Smooth muscle cell (in vitro differentiated cells): ENCODE results near the gene ITGB1. TPM values are rescaled to one million over a fixed set of nuclear protein-coding genes. Genes with fewer than 3 reads are reported as not detected.

ENCODE experiments used
- DNase-seq: peaks from one replicate; lab custom pipeline; 2025; ENCODE audit not compliant: unreplicated experiment; lab: John Stamatoyannopoulos, UW
- H2AFZ ChIP-seq: fragments of 200-600 bp; sonication (generic); 2 replicates; pipeline ENCODE4 v1.6.0; 2016; ENCODE audit warnings: antibody characterized with exemption, low read depth, mild to moderate bottlenecking
- H3F3A ChIP-seq: fragments of 200-600 bp; sonication (generic); 2 replicates; pipeline ENCODE4 v1.6.0; 2017; ENCODE audit warnings: antibody characterized with exemption, low read depth
- H3K27ac ChIP-seq: fragments of 200-600 bp; sonication (generic); 2 replicates; pipeline ENCODE4 v1.5.1; 2016; ENCODE audit warnings: low read depth, mild to moderate bottlenecking
- H3K27me3 ChIP-seq: fragments of 200-600 bp; sonication (generic); 2 replicates; pipeline ENCODE4 v1.6.1; 2016; ENCODE audit warnings: low read depth, mild to moderate bottlenecking
- H3K36me3 ChIP-seq: fragments of 200-600 bp; sonication (generic); 2 replicates; pipeline ENCODE4 v1.5.1; 2016; ENCODE audit warnings: low read depth
- H3K4me1 ChIP-seq: fragments of 200-600 bp; sonication (generic); 2 replicates; pipeline ENCODE4 v1.5.1; 2016; ENCODE audit warnings: low read depth
- H3K4me2 ChIP-seq: fragments of 200-600 bp; sonication (generic); 2 replicates; pipeline ENCODE4 v1.6.0; 2016; ENCODE audit warnings: mild to moderate bottlenecking
- H3K4me3 ChIP-seq: fragments of 200-600 bp; sonication (generic); 2 replicates; pipeline ENCODE4 v1.5.1; 2016; ENCODE audit warnings: mild to moderate bottlenecking
- H3K79me2 ChIP-seq: fragments of 200-600 bp; sonication (generic); 2 replicates; pipeline ENCODE4 v1.6.0; 2016; ENCODE audit warnings: low read depth, mild to moderate bottlenecking
- H3K9ac ChIP-seq: fragments of 200-600 bp; sonication (generic); 2 replicates; pipeline ENCODE4 v1.6.0; 2016; ENCODE audit warnings: low read depth
- H3K9me3 ChIP-seq: fragments of 200-600 bp; sonication (generic); replicated peaks from 2 replicates; pipeline ENCODE4 v1.5.1; 2016; ENCODE audit warnings: low read depth
- H4K20me1 ChIP-seq: fragments of 200-600 bp; sonication (generic); 2 replicates; pipeline ENCODE4 v1.6.0; 2016; ENCODE audit warnings: low read depth
- WGBS: methylation state at CpG from one replicate; pipeline ENCODE4 v1.1.7; 2016; ENCODE audit warnings: low lambda C conversion rate; 5-methylcytosine and 5-hydroxymethylcytosine counted together
- polyA plus RNA-seq: library from polyadenylated mRNA; unstranded; fragments of >200 nt; fragmentation: Nextera tagmentation; extraction: Ambion mirVana; gene quantifications from 2 replicates; pipeline ENCODE4 v1.2.1, GENCODE V29; 2016
- total RNA-seq: library from RNA; depleted of rRNA; stranded (reverse); fragments of >200 nt; gene quantifications from 2 replicates; pipeline ENCODE4 v1.2.3, GENCODE V29; 2014
- TF ChIP-seq, protein P1 (sequence below): fragments of 200-600 bp; sonication (generic); IDR thresholded peaks from 2 replicates; pipeline ENCODE4 v1.5.1; 2017; ENCODE audit warnings: borderline replicate concordance, mild to moderate bottlenecking, antibody characterized with exemption; ENCODE audit not compliant: insufficient read depth, poor library complexity, severe bottlenecking

The ITGB1 gene
- total and polyA plus RNA-seq, 2 experiments from 2014 or later = 859 to 2,267 TPM

DNA sequence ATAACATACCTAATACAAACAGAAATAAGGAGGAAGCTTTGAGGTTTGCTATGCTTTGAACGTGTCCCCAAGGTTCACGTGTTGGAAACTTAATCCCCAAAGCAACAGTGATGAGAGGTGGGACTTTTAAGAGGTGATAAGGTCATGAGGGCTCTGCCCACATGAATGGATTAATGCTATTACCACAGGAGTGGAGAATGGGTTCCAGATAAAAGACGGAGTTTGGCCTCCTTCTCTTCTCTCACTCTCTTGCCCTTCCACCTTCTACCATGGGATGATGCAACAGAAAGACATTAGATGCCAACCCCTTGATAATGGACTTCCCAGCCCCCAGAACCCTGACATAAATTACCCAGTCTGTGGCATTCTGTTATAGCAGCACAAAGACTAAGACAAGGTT is 9.6 kb downstream of the ITGB1 start:
- TF ChIP-seq, protein P1, sequence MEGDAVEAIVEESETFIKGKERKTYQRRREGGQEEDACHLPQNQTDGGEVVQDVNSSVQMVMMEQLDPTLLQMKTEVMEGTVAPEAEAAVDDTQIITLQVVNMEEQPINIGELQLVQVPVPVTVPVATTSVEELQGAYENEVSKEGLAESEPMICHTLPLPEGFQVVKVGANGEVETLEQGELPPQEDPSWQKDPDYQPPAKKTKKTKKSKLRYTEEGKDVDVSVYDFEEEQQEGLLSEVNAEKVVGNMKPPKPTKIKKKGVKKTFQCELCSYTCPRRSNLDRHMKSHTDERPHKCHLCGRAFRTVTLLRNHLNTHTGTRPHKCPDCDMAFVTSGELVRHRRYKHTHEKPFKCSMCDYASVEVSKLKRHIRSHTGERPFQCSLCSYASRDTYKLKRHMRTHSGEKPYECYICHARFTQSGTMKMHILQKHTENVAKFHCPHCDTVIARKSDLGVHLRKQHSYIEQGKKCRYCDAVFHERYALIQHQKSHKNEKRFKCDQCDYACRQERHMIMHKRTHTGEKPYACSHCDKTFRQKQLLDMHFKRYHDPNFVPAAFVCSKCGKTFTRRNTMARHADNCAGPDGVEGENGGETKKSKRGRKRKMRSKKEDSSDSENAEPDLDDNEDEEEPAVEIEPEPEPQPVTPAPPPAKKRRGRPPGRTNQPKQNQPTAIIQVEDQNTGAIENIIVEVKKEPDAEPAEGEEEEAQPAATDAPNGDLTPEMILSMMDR = no peak
- Histone ChIP-seq H3K9me3 (no peaks in the 10 kb centered on the region), H3K36me3 (no peaks in the 10 kb centered on the region), H3K27ac (peak overlapping the region; percentile 69), H3K79me2 (peaks cover 100% of the 10 kb centered on the region), H2AFZ (no peak overlapping the region), H4K20me1 (peaks cover 100% of the 10 kb centered on the region), H3K4me1 (peaks cover 70% of the 10 kb centered on the region), H3K9ac (no peak overlapping the region), H3K4me3 (no peak overlapping the region), H3K27me3 (no peaks in the 10 kb centered on the region), H3K4me2 (peak overlapping the region; percentile 94), H3F3A (peaks cover 6% of the 10 kb centered on the region)
- WGBS = 12% methylated on average over 3 of the region's 3 CpGs
- DNase-seq = no peak

DNA sequence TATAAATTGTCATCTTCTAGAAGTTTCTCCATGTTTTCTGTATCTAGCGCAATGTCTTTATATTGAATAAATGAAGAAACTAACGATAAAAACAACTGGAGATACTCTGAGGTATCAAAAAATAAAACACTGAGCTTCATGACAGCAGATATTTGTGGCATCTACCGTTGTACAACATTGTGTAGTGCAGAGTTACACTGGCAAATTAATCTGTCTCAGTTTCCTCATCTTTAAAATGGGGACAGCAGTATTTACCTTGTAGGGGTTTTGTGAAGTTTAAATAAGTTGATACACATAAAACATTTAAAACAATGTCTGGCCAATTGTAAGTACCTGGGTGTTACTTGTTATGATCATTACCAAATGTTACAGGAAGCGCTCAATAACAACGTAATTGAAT is 10.4 kb downstream of the ITGB1 start:
- H3K4me3 ChIP-seq = no peak overlapping the region
- peaks cover 66% of the 10 kb centered on the region for H3K4me1 ChIP-seq
- no peaks in the 10 kb centered on the region for H3K36me3 ChIP-seq
- H3K4me2 ChIP-seq = no peak overlapping the region
- peaks cover 100% of the 10 kb centered on the region for H4K20me1 ChIP-seq
- H3K9ac ChIP-seq = no peak overlapping the region
- no peak for DNase-seq
- no peaks in the 10 kb centered on the region for H3K9me3 ChIP-seq
- peaks cover 3% of the 10 kb centered on the region for H3F3A ChIP-seq
- TF ChIP-seq, protein P1 = no peak
- WGBS = over 99% methylated on average over 5 of the region's 5 CpGs
- H3K79me2 ChIP-seq = peaks cover 100% of the 10 kb centered on the region
- peak overlapping the region; percentile 69 for H3K27ac ChIP-seq
- H2AFZ ChIP-seq = no peak overlapping the region
- no peaks in the 10 kb centered on the region for H3K27me3 ChIP-seq

DNA sequence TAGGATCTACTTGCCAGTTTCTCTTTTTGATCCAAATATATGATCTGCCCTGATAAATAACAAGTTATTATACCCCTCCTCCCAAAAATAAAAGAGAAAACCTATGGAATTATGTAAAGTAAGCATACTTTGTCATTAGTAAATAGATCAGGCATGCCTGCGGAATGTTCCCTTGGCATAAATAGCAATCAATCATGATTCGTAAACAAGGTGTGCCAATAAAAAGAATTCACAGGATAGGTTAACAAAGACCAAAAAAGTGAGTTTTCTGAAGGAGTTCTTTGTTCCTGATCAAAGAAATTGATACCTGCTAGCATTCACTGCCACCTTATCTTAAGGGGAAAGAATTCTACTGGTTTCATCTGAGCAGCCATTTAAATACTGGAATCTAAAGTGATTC is 11.9 kb downstream of the ITGB1 start:
- H3K4me2 ChIP-seq = no peak overlapping the region
- H3K4me1 ChIP-seq = peaks cover 62% of the 10 kb centered on the region
- WGBS = 95% methylated on average over 2 of the region's 2 CpGs
- H3K4me3 ChIP-seq = no peak overlapping the region
- H3K27me3 ChIP-seq = no peaks in the 10 kb centered on the region
- peak overlapping the region; percentile 37 for H3K27ac ChIP-seq
- no peak overlapping the region for H3K9ac ChIP-seq
- no peak overlapping the region for H2AFZ ChIP-seq
- peaks cover 100% of the 10 kb centered on the region for H4K20me1 ChIP-seq
- H3K9me3 ChIP-seq = no peaks in the 10 kb centered on the region
- H3F3A ChIP-seq = peaks cover 3% of the 10 kb centered on the region
- TF ChIP-seq, protein P1 = no peak
- no peak for DNase-seq
- no peaks in the 10 kb centered on the region for H3K36me3 ChIP-seq
- H3K79me2 ChIP-seq = peaks cover 100% of the 10 kb centered on the region
